Liver (tissue), 3 donors: ENCODE measurements around the gene CCDC106.

Experiments used
- ATF3 ChIP-seq: IDR thresholded peaks from 2 replicates; pipeline ENCODE4 v1.6.1; 2016; ENCODE audit warnings: antibody characterized with exemption
- CTCF ChIP-seq: fragments of 150-350 bp; IDR thresholded peaks from 2 replicates; pipeline ENCODE4 v1.5.1; 2017; ENCODE audit warnings: improper control_type of control experiment, low read depth, low read length; ENCODE audit not compliant: missing input control
- GABPA ChIP-seq, 2 donors: IDR thresholded peaks in 1 of 2; conservative IDR thresholded peaks in 1 of 2; 2 replicates each; pipeline ENCODE4 v1.6.1; 2016; ENCODE audit warnings: antibody characterized with exemption in 2 of 2, mild to moderate bottlenecking in 1 of 2, moderate library complexity in 1 of 2
- HNF4G ChIP-seq: IDR thresholded peaks from 2 replicates; pipeline ENCODE4 v1.6.1; 2016; ENCODE audit warnings: antibody characterized with exemption
- MAX ChIP-seq: IDR thresholded peaks from 2 replicates; pipeline ENCODE4 v1.6.1; 2016; ENCODE audit warnings: antibody characterized with exemption
- RAD21 ChIP-seq, 2 donors: IDR thresholded peaks; 2 replicates each; pipeline ENCODE4 v1.6.1; 2016; ENCODE audit warnings: antibody characterized with exemption in 2 of 2, mild to moderate bottlenecking in 2 of 2
- SP1 ChIP-seq: IDR thresholded peaks from 2 replicates; pipeline ENCODE4 v1.6.1; 2018; ENCODE audit warnings: antibody characterized with exemption, mild to moderate bottlenecking
- TAF1 ChIP-seq: conservative IDR thresholded peaks from 2 replicates; pipeline ENCODE4 v1.6.1; 2016; ENCODE audit warnings: antibody characterized with exemption, mild to moderate bottlenecking
- YY1 ChIP-seq: IDR thresholded peaks from 2 replicates; pipeline ENCODE4 v1.6.1; 2016; ENCODE audit warnings: antibody characterized with exemption, mild to moderate bottlenecking
- donor health status: healthy.
- donor health status: healthy.

- TF ChIP-seq HNF4G = no peak
- no peak for TF ChIP-seq CTCF
- TF ChIP-seq MAX = no peak
- TF ChIP-seq TAF1 = no peak
- no peak for TF ChIP-seq SP1
- TF ChIP-seq YY1 = no peak
- no peak for TF ChIP-seq ATF3
- TF ChIP-seq GABPA (IDR thresholded peaks at IDR 0.05 in 1 of 2, conservative IDR thresholded peaks at IDR 0.05 in 1 of 2) = no peak
- no peak for TF ChIP-seq RAD21 (IDR thresholded peaks at IDR 0.05)
Measured at GRCh38 chr19:55672418-55672817, 24.4 kb downstream of the CCDC106 start.
